IPS DF 4.7 (cell line): ENCODE results near the gene SLC22A4.

ENCODE experiments used
- DNase-seq: peaks from one replicate; pipeline ENCODE4 v3.0.0-alpha.2; 2013; ENCODE audit warnings: low spot score; ENCODE audit errors: extremely low read depth

SLC22A4 gene

GRCh38 chr5:132299917-132300316, 5.7 kb downstream of the SLC22A4 start:
- DNase-seq, result no peak

- DNase-seq, result no peak
Measured at GRCh38 chr5:132300577-132301343, 6.6 kb downstream of the SLC22A4 start.

- no peak for DNase-seq
Measured at GRCh38 chr5:132301344-132302271, 7.4 kb downstream of the SLC22A4 start.

- no peak for DNase-seq
Measured at GRCh38 chr5:132302413-132302812, 8.2 kb downstream of the SLC22A4 start.

GRCh38 chr5:132303589-132303988, 9.4 kb downstream of the SLC22A4 start:
- no peak for DNase-seq

GRCh38 chr5:132305420-132305819, 11.2 kb downstream of the SLC22A4 start:
- no peak for DNase-seq

GRCh38 chr5:132308701-132309100, 14.5 kb downstream of the SLC22A4 start:
- no peak for DNase-seq

GRCh38 chr5:132309679-132310078, 15.5 kb downstream of the SLC22A4 start:
- DNase-seq, result no peak

GRCh38 chr5:132310141-132310834, 16.1 kb downstream of the SLC22A4 start:
- DNase-seq, result no peak

GRCh38 chr5:132313366-132313765, 19.2 kb downstream of the SLC22A4 start:
- no peak for DNase-seq

- no peak for DNase-seq
Measured at GRCh38 chr5:132313961-132314432, 19.8 kb downstream of the SLC22A4 start.

GRCh38 chr5:132315529-132316067, 21.4 kb downstream of the SLC22A4 start:
- DNase-seq, result no peak

- no peak for DNase-seq
Measured at GRCh38 chr5:132319975-132320374, 25.8 kb downstream of the SLC22A4 start.

- no peak for DNase-seq
Measured at GRCh38 chr5:132321109-132321721, 27.0 kb downstream of the SLC22A4 start.

- DNase-seq, result peak; percentile 16
Measured at GRCh38 chr5:132322266-132322665, 28.1 kb downstream of the SLC22A4 start.

GRCh38 chr5:132323202-132323601, 29.0 kb downstream of the SLC22A4 start:
- DNase-seq, result no peak

GRCh38 chr5:132325691-132326090, 31.5 kb downstream of the SLC22A4 start:
- DNase-seq, result no peak

- DNase-seq, result no peak
Measured at GRCh38 chr5:132327252-132327955, 33.2 kb downstream of the SLC22A4 start.

GRCh38 chr5:132334812-132335211, 40.6 kb downstream of the SLC22A4 start:
- no peak for DNase-seq

- DNase-seq, result no peak
Measured at GRCh38 chr5:132335402-132335801, 41.2 kb downstream of the SLC22A4 start.
